ENCODE measurements around the gene VKORC1.

The VKORC1 gene

DNA sequence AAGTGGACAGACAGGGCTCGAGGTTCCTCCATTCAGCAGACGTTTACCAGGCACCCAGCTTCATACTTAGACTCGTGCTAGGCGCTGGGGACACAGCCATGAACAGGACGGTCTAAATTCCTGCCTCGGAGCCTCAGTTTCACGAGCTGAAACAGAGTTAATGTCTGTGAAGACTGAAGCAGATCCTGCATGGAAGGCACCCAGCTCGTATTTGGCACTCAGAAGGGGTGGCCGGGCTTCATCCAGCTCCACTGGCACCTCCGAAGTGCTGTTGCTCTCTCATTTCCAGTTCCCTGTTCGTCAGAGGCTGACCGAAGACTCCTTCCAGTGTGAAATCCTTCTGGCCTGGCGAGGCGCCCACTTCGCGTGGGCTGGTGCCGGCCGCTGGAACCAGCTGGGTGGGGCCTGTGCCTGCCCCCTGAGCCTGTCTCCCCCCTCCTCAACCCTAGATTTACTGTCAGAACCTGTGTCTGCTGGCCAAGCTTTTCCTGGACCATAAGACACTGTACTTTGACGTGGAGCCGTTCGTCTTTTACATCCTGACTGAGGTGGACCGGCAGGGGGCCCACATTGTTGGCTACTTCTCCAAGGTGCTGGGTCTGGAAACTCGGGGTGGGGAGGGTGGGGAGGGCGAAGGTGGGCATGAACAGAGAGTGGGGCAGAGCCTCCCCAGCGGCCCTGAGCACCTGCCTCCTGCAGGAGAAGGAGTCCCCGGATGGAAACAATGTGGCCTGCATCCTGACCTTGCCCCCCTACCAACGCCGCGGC, 35.2 kb upstream of the VKORC1 start:
- no peak for DNase-seq

DNA sequence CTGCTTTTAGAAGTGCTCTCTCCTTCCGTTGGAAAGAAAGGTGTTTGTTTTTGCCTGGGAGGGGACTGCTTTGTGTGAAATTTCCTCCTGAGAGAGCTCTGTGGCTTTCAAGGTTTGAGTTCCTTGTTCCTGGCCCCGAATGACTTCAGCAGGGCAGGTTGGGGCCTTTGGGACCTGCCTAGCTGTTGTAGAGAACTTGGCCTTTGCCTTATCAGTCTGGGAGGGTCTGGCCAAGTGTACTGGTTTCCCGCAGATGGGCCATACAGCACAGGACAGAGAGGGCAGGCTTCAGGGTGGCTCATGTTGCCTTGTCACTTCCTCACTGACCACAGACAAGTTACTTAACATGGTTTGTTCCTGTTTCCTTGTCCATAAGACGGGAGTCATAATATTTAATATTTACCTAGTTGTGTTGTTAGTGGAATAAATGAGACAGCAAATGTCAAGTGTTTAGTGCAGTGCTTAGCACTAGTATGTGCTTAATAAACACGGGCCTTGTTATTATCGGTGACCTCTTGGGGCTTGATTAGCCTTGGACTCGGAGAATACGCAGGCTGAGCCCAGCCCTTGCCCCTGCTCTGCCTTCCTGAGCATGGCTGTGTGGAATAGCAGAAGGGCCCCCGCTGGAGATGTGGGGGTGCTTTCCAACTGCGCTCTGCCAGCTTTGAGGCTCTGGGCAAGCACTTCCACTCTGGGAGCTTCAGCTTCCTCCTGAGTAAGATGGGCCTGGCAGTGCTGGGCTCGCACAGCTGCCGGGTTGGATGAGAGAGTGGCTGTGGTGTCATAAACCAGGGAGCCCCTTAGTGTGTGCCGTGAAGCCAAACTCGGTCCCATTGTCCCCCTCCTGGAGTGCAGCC, 34.3 kb upstream of the VKORC1 start:
- no peak for DNase-seq

DNA sequence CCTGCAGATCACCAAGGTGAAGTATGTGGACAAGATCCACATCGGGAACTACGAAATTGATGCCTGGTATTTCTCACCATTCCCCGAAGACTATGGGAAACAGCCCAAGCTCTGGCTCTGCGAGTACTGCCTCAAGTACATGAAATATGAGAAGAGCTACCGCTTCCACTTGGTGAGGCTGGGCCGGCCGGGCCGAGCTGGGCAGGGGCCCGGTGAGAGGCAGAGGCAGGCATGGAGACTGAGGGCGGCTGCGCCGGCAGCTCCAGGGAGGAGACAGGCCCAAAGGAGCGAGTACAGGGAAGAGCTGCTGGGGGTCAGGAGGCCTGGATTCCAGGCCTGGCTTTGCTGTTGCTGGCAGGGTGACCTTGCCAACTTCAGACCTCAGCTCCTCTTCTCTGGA, 32.6 kb upstream of the VKORC1 start:
- no peak for DNase-seq

DNA sequence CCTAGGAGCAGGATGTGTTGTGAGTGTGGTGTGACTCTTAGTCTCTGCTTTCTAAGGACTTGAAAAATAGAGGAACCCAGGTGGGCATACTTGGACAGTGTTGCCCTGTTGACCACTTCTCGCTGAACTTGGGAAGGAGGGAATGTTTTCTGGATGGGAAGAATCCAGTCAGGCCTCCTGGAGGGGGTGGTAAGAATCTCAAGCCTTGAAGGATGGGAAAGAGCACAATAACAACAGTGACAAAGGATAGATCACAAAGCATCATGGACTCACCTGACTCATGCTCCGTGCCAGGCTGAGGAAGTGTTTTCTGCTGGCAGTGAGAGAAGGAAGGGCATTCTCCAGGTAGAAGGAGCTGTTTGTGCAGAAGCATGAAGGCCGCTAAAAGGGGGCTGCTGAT, 31.2 kb upstream of the VKORC1 start:
- DNase-seq = no peak

DNA sequence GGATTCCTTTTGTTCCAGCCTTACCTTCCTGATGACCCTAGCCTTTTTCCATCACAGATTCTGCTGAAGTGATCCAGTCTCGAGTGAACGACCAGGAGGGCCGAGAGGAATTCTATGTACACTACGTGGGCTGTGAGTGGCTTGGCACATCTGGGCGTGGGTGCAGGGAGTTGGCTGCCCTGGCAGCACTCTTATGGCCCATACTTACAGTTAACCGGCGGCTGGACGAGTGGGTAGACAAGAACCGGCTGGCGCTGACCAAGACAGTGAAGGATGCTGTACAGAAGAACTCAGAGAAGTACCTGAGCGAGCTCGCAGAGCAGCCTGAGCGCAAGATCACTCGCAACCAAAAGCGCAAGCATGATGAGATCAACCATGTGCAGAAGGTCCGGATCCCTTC, 25.5 kb upstream of the VKORC1 start:
- DNase-seq = no peak

DNA sequence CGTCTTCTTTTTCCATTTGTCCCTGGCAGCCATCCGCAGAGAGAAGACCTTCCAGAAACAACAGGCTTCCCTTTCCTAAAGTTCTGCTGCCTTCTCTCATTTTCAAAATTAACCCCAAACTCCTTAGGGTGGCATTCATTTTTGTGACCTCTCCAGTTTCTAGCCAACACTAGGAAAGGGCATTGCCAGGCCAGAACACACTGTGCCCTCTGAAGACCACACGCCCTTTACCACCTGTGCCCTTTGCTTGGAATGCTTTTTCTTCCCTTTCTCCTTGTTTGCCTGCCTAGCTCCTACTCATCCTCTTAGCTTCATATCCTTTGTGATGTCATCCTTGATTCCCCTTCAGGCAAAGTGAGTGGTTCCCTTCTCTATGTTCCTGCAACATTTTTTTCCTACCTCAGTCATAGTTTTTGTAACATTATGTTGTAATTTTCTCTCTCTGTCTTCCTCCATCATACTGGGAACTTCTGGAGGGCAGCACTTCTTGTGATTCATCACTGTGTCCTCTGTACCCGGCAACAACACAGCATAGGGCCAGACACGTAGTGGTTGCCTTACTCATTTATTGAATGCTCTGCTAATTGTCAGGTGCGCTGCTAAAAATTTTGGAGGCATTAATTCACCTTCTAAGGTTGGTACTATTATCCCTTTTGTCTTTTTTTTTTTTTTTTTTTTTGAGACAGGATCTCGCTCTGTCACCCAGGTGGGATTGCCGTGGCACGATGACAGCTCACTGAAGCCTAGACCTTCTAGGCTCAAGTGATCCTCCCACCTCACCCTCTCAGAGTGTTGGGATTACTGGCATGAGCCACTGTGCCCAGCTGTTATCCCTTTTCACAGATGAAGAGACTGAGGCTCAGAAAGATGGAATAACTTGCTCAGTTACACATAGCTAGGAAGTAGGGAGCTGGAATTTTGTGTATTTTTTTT, 23.9 kb upstream of the VKORC1 start:
- no peak for DNase-seq

DNA sequence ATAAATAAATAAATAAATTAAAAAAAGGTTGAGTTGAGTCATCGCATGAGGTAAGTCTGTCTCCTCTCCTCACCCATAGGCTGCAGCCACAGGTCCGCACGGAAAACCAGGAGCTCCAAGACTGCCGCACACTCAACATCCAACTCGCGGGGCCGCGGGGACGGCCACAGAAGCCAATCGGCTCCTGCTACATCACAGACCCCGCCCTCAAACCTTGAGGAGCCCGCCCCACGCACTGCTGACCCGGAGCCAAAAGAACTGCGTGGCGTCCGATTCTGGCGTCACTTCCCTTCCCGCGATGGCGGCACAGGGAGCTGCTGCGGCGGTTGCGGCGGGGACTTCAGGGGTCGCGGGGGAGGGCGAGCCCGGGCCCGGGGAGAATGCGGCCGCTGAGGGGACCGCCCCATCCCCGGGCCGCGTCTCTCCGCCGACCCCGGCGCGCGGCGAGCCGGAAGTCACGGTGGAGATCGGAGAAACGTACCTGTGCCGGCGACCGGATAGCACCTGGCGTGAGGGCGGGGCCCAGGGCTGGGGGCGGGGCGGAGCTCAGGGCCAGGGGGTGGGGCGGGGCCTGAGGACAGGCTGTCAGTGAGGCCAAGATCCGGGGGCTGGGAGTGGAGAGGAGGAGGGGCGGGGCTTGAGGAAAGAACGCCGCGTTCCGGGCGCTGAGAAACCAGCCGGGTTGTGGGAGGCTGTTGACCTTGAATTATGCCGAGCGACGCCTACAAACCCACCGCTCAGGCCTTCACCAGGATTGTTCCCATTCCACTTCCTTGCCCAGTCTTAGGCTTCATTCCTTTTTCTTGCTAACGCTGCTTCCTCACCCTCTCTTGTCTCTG, 23.0 kb upstream of the VKORC1 start, which contains the start of gene KAT8:
KAT8 (plus strand) TSS at position 281 of the 839 bp plus-strand sequence; CDS start at position 299, 18 bp downstream.
- peak; percentile 99 for DNase-seq

DNA sequence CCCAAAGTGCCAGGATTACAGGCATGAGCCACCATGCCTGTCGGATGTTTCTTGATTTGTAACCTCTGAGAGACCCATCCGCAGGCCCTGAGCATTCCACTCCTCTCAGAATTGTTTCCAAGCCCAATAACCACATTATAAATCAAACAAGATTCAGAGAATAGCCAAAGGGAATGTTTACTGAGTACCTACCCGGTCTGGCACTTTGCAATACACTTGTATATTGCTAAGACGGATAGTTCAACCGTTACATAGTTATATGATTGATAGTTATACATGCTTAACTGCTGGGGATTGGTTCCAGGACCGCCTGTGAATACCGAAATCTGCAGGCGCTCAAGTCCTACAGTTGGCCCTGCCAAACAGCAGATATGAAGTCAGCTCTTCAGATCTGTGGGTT, 19.9 kb upstream of the VKORC1 start:
- no peak for DNase-seq

DNA sequence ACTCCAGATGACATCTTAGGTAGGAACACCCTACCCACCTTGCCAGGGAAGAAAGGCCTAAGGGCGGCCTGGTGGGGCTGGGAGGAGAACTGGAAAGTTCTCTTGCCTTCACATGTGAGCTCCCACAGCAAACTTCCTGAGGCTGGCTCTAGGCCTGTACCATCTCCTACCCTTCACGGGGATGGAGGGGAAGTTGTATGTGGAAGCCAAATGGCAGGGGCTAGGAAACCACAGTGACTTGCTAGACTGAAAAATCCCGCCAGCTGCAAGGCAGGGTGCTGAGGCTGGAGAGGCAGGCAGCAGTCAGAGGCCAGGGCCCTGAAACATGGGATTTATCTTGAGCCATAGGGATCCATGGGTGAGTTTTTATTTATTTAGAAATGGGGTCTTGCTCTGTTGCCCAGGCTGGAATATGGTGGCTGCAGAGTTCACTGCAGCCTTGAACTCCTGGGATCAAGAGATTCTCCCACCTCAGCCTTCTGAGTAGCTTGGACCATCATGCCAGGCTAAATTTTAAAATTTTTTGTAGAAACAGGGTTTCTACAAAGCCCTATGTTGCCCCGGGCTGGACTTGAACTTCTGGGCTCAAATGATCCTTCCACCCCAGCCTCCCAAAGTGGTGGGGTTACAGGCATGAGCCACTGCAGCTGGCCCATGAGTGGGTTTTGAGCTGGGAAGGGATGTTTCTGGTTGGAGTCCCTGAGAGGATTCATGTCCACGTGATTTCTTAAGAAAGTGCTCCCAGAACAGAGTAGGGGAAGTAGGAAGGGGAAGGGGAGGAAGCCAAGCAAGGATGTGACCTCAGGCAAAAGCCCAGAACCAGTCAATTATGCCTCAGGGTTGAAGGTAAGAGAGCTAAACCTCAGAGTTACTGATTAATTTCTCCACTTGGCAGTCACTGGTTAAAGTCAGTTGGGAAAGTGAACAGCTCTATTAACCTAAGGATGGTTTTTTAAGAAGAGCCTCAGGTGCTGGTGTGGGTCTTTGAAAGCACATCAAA, 18.8 kb upstream of the VKORC1 start:
- DNase-seq = no peak

DNA sequence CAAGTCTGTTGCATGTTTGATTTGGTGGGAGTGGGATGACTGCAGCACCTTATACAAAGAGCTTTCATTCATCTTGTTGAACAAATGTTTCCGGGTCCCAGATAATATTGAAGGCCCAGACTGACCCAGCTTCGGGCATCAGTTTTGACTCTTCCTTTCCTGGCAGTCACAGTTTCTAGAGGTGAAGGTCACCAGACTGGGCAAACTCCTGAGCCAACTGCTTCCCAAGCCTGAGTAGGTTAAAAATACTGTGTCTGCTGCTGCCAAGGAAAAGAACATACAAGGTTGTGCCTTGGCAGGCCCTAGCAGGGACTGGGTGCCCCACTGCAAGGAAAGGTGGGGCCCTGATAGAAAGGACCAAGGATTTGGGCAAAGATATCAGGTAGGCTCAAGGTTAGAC, 18.1 kb upstream of the VKORC1 start:
- DNase-seq = no peak

DNA sequence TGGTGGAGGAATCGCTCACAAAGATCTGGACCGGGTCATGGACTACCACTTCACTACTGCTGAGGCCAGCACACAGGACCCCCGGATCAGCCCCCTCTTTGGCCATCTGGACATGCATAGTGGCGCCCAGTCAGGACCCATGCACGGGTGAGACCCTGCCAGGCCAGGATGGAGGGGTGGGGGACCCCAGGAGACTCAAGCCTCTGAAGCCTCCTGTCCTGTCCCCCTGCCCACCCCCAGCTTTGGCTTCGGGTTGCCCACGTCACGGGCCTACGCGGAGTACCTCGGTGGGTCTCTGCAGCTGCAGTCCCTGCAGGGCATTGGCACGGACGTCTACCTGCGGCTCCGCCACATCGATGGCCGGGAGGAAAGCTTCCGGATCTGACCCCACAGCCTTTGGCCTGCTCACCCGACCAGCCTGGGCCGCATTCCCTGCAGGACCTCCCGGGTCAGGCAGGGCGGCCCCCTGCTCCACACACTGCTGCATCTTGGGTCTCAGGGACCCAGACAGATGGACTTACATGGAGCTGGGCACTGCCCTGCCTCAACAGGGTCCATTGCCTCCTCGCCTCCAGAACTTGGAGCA, 17.4 kb upstream of the VKORC1 start:
- no peak for DNase-seq

DNA sequence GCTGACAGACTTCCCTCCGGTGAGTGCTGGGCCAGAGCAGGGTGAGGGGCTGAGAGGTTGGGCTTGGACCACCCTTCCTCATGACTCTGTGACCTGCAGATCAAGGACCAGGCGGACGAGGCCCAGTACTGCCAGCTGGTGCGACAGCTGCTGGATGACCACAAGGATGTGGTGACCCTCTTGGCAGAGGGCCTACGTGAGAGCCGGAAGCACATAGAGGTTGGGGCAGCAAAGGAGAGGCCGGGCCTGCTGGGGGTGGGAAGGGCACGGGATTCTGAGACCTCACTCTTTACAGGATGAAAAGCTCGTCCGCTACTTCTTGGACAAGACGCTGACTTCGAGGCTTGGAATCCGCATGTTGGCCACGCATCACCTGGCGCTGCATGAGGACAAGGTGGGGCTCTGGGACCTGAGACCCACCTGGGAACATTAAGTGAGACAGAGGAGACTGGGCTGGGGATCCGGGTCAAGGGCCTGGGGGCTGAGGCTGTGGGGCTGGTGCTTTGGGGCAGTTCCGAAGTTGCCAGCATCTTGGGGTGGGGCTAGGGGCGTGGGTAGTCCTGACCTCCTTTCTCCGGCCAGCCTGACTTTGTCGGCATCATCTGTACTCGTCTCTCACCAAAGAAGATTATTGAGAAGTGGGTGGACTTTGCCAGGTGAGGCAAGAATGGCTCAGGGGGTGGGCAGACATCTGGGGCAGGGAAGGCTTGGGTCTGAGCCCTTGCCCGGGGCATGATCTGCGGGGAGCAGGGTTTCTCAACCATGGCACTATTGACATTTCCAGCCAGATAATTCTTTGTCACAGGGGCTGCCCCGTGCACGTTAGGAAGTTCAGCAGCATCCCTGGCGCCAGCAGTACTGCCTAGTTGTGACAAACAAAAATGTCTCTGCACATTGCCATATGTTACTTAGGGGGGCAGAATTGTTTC, 15.8 kb upstream of the VKORC1 start:
- no peak for DNase-seq

DNA sequence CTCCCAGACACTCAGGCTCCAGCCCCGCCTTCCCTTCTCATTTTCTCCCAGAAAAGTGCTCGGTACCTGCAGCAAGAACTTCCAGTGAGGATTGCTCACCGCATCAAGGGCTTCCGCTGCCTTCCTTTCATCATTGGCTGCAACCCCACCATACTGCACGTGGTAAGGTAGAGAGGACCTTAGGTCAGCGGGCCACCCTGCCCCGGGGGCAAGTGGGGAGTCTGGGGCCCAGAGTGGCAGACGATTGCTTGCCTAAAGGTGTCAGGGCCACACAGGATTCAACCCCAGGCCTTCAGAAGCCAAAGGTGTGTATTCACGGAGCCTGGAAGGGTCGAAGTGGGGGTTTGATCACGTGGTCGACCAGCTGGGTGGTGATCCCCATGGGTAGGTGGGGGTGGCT, 15.0 kb upstream of the VKORC1 start:
- DNase-seq = no peak

DNA sequence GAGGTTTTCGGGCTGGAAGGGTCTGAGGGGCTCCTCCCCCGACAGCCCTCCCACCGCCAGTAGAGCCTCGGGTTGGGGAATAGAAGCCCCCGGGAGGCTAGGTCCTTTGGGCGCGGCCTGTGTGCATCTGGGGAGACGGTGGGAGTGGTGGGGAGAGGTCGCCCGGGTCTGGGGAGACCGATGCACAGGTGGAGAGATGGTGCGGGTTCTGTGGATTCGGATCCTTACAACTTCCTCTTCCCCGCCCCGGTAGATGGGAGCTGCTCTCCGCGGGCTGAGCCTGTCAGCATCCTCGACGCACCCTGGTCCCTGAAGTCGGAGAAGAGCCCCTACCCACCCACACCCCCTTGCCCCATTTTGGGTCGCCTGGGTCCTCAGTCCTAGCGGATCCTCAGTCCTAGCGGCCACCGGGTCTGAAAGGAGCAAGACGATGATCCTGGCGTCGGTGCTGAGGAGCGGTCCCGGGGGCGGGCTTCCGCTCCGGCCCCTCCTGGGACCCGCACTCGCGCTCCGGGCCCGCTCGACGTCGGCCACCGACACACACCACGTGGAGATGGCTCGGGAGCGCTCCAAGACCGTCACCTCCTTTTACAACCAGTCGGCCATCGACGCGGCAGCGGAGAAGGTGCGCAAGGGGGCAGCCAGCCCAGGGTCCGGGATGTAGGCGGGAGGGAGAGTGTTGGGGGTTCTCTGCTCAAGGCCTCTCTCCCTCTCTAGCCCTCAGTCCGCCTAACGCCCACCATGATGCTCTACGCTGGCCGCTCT, 14.4 kb upstream of the VKORC1 start:
- DNase-seq = no peak

DNA sequence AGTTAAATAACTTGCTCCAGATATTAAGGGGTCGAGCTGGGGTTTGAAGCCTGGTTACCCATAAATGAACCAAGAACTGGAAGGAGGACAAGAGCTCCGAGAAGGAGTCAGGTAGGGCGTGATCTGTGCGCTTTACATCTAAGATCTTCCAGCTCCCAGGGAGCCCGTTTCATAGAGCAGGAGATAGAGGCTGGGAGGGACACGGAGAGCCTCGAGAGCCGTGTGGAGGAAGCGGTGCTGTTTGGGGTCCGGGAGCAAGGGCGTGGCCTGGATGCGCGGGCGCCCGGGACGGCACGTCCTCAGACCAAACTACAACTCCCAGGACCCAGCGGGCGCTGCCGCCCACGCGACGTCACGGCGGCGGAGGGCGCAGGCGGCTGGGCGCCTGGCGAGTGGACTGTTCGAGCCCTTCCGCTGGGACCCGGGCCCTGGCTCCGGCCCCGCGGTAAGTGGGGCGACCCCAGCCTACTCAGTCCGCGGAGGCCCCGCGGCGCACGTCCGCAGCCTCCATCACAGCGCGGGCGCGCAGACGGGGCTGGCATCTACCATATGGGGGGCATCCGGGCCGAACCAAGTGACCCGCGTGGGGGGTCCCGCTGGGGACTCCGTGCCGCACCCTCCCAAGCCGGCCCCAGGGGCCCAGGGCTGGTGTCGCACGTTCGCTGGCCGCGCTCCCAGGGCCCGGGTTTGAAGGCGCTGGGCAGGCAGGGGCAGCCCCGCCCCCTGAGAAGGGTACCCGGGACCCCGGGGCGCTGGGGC, 13.6 kb upstream of the VKORC1 start, which contains the start of gene BCKDK:
BCKDK (plus strand) TSS at position 352 of the 759 bp plus-strand sequence. CDS start 838 bp downstream, outside the sequence.
- DNase-seq = peak; percentile 86

DNA sequence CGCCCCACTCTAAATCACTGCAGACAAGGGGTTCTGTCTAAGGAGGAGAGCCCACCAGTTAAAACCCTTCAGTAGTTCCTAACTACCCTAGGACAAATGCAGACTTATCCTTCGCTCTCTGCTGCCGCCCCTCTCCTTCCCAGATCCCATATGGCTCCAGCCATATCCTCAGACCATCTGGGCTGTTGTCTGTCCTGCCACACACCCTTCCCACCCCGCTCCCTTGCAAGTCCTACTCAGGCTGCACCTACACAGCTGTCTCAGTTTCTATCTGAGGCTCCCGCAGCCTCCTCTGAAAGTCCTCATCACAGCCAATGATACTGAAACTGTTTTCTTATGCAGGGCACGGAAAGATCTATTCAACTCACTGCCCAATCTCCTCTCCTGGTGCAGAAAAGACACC, 12.9 kb upstream of the VKORC1 start:
- DNase-seq = peak; percentile 69
